Colonic mucosa (tissue), 4 donors: ENCODE results near the gene ZBTB18. TPM values are rescaled to one million over a fixed set of nuclear protein-coding genes. Genes with fewer than 3 reads are reported as not detected.
A peak's percentile ranks its signal among the peaks of the same experiment; 100 is the strongest.

Experiments
- DNase-seq: peaks from one replicate; pipeline ENCODE4 v3.0.0-alpha.2; 2020
- H3K27ac ChIP-seq: fragments of 200-600 bp; one replicate; pipeline ENCODE4 v1.8.0; 2021
- H3K27me3 ChIP-seq: fragments of 200-600 bp; one replicate; pipeline ENCODE4 v1.8.0; 2021
- H3K36me3 ChIP-seq: fragments of 200-600 bp; one replicate; pipeline ENCODE4 v1.8.0; 2021
- H3K4me1 ChIP-seq: fragments of 200-600 bp; one replicate; pipeline ENCODE4 v1.8.0; 2021; ENCODE audit warnings: mild to moderate bottlenecking
- H3K4me3 ChIP-seq: fragments of 200-600 bp; one replicate; pipeline ENCODE4 v1.8.0; 2021
- H3K9ac ChIP-seq, 2 donors: one replicate each; pipeline ENCODE4 v1.7.0; 2013; ENCODE audit warnings: control low read depth in 2 of 2, low read depth in 2 of 2, low read length in 2 of 2
- H3K9me3 ChIP-seq: fragments of 200-600 bp; one replicate; pipeline ENCODE4 v1.8.0; 2021
- CTCF ChIP-seq: fragments of 200-600 bp; IDR thresholded peaks from one replicate; pipeline ENCODE4 v1.8.0; 2022; ENCODE audit warnings: antibody characterized with exemption, mild to moderate bottlenecking
- intact Hi-C: fragments of 100-400 bp; cut with DNase I; formaldehyde crosslinking; loops from one replicate; pipeline ENCODE4 v1.14.1; 2022
- total RNA-seq, 2 donors: library from RNA; stranded (reverse); fragmentation: NEBNext Ultra II Directional in 1 of 2; extraction: Animal tissue kit (Norgen Biotek cat#: 25700) in 1 of 2; gene quantifications; one replicate each; pipeline ENCODE4 v1.2.1, GENCODE V29; 2021
- donor health status: healthy.
- donor health status: DM: no; HTN: no; CAD: no.
- donor health status: DM: no; HTN: no; CAD: no.

Gene ZBTB18
- 10 to 100 TPM; 15.0 to 23.8 TPM for total RNA-seq

GRCh38 chr1:244050835-244051444 lies at the start of gene ZBTB18:
Gene ZBTB18 (plus strand): TSS chr1:244051283. CDS start chr1:244051432, 149 bp downstream.
- Histone ChIP-seq H3K4me3 (peak within 1 kb of the TSS; percentile 72), H3K27me3 (no peaks in the 10 kb centered on the region), H3K36me3 (peaks cover 11% of the 10 kb centered on the region), H3K27ac (peak within 1 kb of the TSS; percentile 62), H3K4me1 (no peaks in the 10 kb centered on the region), H3K9me3 (no peaks in the 10 kb centered on the region), H3K9ac (peak within 1 kb of the TSS; percentile 60 to 87)
- TF ChIP-seq CTCF: no peak
- DNase-seq: no peak
- intact Hi-C loops: no loop called here

DNA sequence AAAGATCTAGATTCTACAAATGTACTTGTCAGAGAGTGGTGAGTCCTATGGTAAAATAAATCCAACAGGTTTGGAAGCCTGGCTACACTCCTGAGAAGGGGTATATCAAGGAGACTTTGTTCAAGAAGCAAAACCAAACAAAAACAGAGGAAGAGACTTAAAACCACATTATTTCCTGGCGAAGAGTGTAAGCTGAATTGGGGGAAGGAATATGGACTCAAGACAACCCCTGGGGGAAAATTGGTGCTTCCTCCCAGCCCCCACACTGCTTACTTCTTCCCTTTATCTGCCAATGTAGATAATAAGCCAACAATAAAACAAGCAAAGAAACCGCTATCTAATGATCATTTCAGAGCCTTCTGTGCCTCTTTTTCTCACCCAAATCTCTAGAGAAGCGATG lies 48.4 kb upstream of the ZBTB18 start:
- no peaks in the 10 kb centered on the region for H3K27me3 ChIP-seq

DNA sequence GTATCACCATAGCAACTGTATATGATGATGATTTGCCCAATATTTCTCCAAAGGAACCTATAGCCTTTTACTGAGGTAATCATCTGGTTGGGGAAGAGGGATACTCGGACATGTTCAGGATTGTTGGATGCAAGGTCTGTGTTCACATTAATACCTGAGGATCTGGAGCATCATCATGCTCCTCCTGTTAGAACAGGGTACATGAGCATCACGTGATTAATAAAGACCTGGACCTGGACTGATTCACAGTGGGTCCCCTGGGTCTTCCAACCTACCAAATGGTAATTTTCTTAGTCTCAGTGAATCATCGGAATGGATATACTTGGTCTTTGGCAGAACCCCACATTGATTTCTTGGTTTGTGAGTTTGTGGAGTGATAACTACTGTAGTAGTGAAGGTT lies 45.6 kb upstream of the ZBTB18 start:
- no peaks in the 10 kb centered on the region for H3K36me3 ChIP-seq
- intact Hi-C loops: no loop called here
- no peaks in the 10 kb centered on the region for H3K4me1 ChIP-seq
- TF ChIP-seq CTCF: no peak
- H3K9ac ChIP-seq: no peak overlapping the region
- no peaks in the 10 kb centered on the region for H3K9me3 ChIP-seq
- no peak overlapping the region for H3K4me3 ChIP-seq
- H3K27ac ChIP-seq: no peak overlapping the region
- no peak for DNase-seq
- H3K27me3 ChIP-seq: no peaks in the 10 kb centered on the region

More for the DNA sequence above, 48.4 kb upstream of the ZBTB18 start:
- no peak for DNase-seq
- H3K9ac ChIP-seq: no peak overlapping the region
- H3K36me3 ChIP-seq: no peaks in the 10 kb centered on the region
- H3K9me3 ChIP-seq: no peaks in the 10 kb centered on the region
- no peaks in the 10 kb centered on the region for H3K4me1 ChIP-seq
- intact Hi-C loops: no loop called here
- H3K4me3 ChIP-seq: no peak overlapping the region
- TF ChIP-seq CTCF: no peak
- no peak overlapping the region for H3K27ac ChIP-seq

GRCh38 chr1:244006381-244006901 lies 44.6 kb upstream of the ZBTB18 start:
- no peak for DNase-seq
- TF ChIP-seq CTCF: no peak
- H3K9ac ChIP-seq: no peak overlapping the region
- H3K4me3 ChIP-seq: no peak overlapping the region
- H3K9me3 ChIP-seq: no peaks in the 10 kb centered on the region
- H3K27me3 ChIP-seq: no peaks in the 10 kb centered on the region
- intact Hi-C loops: no loop called here
- no peak overlapping the region for H3K27ac ChIP-seq
- no peaks in the 10 kb centered on the region for H3K4me1 ChIP-seq
- no peaks in the 10 kb centered on the region for H3K36me3 ChIP-seq

DNA sequence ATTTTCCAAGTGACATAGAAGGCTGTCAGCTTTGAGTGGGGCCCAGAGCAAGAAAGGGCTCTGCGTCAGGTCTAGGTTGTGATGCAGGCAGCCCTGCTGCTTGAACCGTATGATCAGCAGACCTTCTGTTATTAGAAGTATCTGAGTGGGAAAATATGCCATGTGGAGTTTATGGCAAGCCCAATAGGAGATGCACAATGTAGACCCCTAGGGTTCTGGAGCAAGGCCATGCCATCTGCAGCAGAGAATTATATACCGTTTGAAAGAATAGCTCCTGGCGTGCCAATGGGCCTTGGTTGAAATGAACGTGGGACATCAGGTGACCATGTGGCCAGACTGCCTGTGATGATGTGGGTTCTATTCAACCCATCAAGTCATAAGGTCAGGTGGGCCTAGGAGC lies 44.1 kb upstream of the ZBTB18 start:
- no peak overlapping the region for H3K9ac ChIP-seq
- DNase-seq: no peak

More for the DNA sequence above, 44.1 kb upstream of the ZBTB18 start:
- no peak for TF ChIP-seq CTCF
- no peak overlapping the region for H3K4me3 ChIP-seq
- H3K27ac ChIP-seq: no peak overlapping the region
- no peaks in the 10 kb centered on the region for H3K36me3 ChIP-seq
- H3K4me1 ChIP-seq: no peaks in the 10 kb centered on the region
- no peaks in the 10 kb centered on the region for H3K27me3 ChIP-seq
- H3K9me3 ChIP-seq: no peaks in the 10 kb centered on the region
- intact Hi-C loops: no loop called here
